GM19328 (cell line): ENCODE results near the gene ACP5.

Source experiments
- ATAC-seq: cut with Tn5 transposase; IDR thresholded peaks from one replicate; pipeline ENCODE4 v1.9.1; 2021; ENCODE audit warnings: mild to moderate bottlenecking, moderate library complexity; ENCODE audit not compliant: unreplicated experiment

The ACP5 gene

DNA sequence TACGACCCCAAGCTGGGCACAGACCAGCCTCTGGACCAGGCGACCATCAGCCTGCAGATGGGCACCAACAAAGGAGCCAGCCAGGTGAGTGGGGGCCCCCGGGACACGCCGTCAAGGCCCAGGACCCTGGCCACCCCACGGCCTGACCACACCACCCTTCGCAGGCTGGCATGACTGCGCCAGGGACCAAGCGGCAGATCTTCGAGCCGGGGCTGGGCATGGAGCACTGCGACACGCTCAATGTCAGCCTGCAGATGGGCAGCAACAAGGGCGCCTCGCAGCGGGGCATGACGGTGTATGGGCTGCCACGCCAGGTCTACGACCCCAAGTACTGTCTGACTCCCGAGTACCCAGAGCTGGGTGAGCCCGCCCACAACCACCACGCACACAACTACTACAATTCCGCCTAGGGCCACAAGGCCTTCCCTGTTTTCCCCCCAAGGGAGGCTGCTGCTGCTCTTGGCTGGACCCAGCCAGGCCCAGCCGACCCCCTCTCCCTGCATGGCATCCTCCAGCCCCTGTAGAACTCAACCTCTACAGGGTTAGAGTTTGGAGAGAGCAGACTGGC, 28.0 kb downstream of the ACP5 start:
- ATAC-seq = no peak

DNA sequence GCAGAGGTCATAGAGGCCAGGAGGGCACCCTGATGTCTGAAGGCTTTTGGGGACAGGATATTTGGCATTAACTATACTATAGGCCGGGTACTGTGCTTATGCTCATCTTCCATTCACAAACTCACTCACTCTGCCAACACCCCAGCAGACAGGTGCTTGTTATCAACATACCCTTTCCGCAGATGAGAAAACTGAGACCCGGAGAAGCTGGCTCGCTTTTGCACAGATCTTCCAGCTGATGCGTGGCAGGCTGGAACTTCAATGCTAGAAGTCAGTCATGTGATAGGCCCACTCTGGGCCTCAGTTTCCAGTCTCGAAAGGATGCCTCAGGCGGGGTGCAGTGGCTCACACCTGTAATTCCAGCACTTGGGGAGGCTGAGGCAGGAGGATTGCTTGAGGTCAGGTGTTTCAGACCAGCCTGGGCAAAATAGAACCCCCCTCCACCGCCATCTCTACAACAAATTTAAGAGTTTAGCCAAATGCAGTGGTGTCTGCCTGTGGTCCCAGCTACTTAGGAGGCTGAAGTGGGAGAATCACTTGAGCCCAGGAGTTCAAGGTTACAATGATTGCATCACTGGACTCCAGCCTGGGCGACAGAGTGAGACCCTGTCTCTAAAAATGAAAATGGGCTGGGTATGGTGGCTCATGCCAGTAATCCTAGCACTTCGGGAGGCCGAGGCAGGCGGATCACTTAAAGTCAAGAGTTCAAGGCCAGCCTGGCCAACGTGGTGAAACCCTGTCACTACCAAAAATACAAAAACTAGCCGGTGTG, 29.3 kb downstream of the ACP5 start:
- no peak for ATAC-seq

GRCh38 chr19:11541238-11541637, 36.2 kb downstream of the ACP5 start:
- no peak for ATAC-seq

DNA sequence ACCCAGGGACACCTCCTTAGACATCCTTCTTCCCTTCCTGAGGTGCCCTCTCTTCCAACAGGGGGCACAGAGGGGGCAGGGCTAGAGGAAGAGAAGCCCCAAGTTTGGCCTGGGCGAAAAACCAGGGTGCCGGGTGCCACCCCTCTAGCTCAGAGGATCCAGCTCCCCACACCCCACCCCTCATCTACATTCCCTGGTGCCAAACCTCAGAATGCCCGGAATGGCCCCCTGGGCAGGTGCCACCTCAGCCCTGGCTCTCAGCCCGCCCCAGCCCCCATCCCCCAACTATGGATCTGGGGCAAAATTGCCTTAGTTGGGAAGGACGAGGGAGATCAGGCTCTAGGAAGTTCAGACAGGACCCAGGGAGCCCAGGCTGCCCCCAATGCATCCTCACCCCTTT, 36.8 kb downstream of the ACP5 start:
- no peak for ATAC-seq

DNA sequence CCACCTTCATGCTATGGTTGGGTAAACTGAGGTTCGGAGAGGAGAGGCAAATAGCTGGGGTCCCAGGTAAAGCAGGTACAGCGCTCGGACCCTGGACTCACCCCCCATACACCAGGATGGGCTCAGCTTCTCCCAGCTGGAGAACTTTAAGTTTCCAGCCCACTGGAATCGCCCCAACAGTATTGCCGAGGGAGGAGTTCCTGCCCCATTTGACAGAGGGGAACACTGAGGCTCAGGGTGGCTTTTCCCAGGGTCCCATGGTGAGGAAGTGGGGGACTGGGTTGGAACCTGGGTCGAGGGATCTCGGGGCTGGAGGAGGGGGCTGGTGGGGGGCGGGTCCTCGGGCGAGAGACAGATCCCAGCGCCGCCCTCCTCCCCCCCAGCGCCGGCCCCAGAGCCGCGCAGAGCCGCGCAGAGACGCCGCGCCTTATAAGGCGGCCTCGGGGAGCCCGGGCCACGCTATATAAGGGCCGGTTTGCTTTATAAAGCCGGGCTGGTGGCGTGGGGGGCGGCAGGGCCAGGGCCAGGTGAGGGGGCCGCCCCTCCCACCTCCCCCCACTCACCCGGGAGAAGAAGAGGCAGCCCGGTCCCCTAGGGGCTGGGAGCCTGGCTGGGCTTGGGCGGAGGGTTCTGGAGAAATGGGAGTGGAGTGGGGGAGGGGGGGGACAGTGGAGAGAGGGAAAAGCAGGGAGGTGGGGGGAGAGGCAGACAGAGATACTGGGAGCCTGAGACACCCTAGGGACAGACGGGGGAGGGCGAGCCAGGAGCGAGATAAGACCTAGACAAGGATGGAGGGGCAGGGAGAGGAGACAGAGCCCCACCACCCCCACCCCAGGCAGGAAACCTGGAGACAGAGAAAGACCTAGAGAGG, 37.7 kb downstream of the ACP5 start:
- ATAC-seq = no peak

GRCh38 chr19:11538232-11539036, 39.0 kb downstream of the ACP5 start, which contains the start of gene CNN1:
Gene CNN1 (plus strand): TSS chr19:11538851. CDS start chr19:11538928, 77 bp downstream.
- ATAC-seq = no peak

DNA sequence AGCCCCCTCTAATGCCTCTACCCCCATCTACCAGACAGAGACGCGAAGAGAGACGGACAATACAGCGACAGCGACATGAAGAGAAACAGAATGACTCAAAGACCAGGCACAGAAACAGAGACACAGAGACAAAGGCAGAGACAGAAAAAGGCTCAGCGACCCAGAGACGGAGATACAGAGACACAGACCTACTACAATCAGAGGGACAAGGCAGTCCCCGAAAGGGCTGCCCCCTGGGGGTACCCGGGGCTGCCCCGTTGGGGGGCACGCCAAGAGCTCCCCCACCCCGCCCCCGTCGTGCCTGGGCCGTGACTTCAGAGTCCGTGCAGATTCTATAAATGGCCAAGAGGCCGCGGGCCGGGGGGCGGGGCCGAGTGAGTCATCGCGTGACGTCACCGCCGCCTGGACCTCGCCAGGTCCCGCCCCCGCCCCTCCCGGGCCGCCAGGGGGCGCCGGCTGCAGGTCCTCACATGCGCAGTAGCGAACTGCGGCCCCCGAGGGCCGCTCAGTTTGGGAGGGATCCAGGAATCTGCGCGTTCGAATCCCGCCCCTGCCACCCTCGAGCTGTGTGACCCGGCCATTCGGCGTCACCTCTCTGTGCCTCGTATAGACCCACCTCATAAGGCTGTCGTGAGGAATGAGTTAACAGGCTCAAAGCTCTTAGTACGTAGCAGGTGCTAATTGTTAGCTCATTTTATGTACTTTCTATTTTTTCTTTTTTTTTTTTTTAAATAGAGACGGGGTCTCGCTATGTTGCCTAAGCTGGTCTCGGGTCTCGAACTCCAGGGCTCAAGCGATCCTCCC, 41.5 kb downstream of the ACP5 start:
- no peak for ATAC-seq

- ATAC-seq = no peak
These were observed 42.5 kb downstream of the ACP5 start for GRCh38 chr19:11534948-11535347.

DNA sequence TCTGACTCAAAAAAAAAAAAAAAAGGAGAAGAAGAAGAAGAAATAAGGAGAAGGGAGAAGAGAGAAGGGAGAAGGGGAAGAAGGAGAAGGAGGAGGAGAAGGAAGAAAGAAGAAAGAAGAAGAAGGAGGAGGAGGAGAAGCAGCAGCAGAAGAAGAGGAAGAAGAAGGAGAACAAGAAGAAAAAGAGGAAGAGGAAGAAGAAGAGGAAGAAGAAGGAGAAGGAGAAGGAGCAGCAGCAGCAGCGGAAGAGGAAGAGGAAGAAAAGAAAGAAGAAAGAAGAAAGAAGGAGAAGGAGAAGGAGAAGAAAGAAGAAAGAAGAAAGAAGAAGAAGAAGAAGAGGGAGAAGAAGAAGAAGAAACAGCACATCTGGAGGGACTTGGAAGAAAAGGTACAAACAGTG, 42.9 kb downstream of the ACP5 start:
- no peak for ATAC-seq

GRCh38 chr19:11530432-11530831, 47.0 kb downstream of the ACP5 start:
- ATAC-seq = no peak

GRCh38 chr19:11528551-11529341, 48.7 kb downstream of the ACP5 start, which contains the start of gene ECSIT:
Gene ECSIT (minus strand): TSS chr19:11529134. CDS start chr19:11519170, 9,964 bp downstream.
- peak; percentile 98 for ATAC-seq
